K562 (cell line): ENCODE results near the gene ARHGAP28. TPM values are rescaled to one million over a fixed set of nuclear protein-coding genes. Genes with fewer than 3 reads are reported as not detected.

Experiments
- ATAC-seq: fragments of 200-7000 bp; cut with Tn5 transposase; 3 replicates; pipeline ENCODE4 v1.9.1; 2020; ENCODE audit warnings: moderate library complexity
- BruUV-seq: library from RNA; stranded (reverse); fragments of 400-500 nt; replicated peaks from 2 replicates; lab custom pipeline; 2021; lab: Mats Ljungman, UMichigan
- CTCF ChIA-PET: fragments of 300-600 bp; formaldehyde crosslinking; extraction: SDS; loops from one replicate; lab custom pipeline; 2021; ENCODE audit warnings: low intra/inter-chr PET ratio; lab: Yijun Ruan, JAX
- POLR2A ChIA-PET: fragments of 300-600, 350-650 bp; sonication (Branson Sonifier 250); formaldehyde crosslinking; extraction: SDS; loops from one replicate; lab custom pipeline; 2021; ENCODE audit warnings: antibody characterized with exemption, inconsistent platforms; lab: Yijun Ruan, JAX
- DNase-seq, 4 experiments: peaks; one replicate each; pipeline versions ENCODE4 v3.0.0 to v3.0.0-alpha.2; 2011 to 2018; ENCODE audit warnings: low spot score in 3 of 4, mixed read lengths in 3 of 4; ENCODE audit errors: extremely low read depth in 1 of 4
- FAIRE-seq: peaks from 2 replicates; lab custom pipeline; 2011; peaks lifted over from hg19 to GRCh38; lab: Jason Lieb, UNC
- H2AFZ ChIP-seq: 2 replicates; pipeline ENCODE4 v1.6.0; 2011; ENCODE audit warnings: low read depth, low read length, control low read depth, inconsistent platforms
- H3K27ac ChIP-seq: fragments of 200-600 bp; 3 replicates; pipeline ENCODE4 v1.8.0; 2011; ENCODE audit warnings: low read depth, mild to moderate bottlenecking, control low read depth, inconsistent platforms, low read length, moderate library complexity, mixed read lengths; ENCODE audit errors: extremely low read depth
- H3K27me3 ChIP-seq, 2 experiments: fragments of 300-600 bp in 1 of 2; 2 replicates in 1 of 2; 3 replicates in 1 of 2; pipeline versions ENCODE4 v1.6.0 to v1.8.0; 2011; ENCODE audit warnings: inconsistent platforms in 2 of 2, low read length in 2 of 2, mild to moderate bottlenecking in 1 of 2, mixed read lengths in 1 of 2, moderate library complexity in 1 of 2; ENCODE audit not compliant: control insufficient read depth in 2 of 2, insufficient read depth in 2 of 2
- H3K36me3 ChIP-seq: fragments of 300-600 bp; 3 replicates; pipeline ENCODE4 v1.8.0; 2011; ENCODE audit warnings: mild to moderate bottlenecking, low read length, inconsistent platforms; ENCODE audit not compliant: control insufficient read depth, insufficient read depth
- H3K4me1 ChIP-seq, 2 experiments: fragments of 200-600 bp in 1 of 2; replicated peaks in 1 of 2; 2 replicates in 1 of 2; 3 replicates in 1 of 2; pipeline versions ENCODE4 v1.5.1 to v1.8.0; 2011; ENCODE audit warnings: inconsistent platforms in 2 of 2, low read length in 2 of 2, mild to moderate bottlenecking in 1 of 2, mixed read lengths in 1 of 2, moderate library complexity in 1 of 2; ENCODE audit not compliant: control insufficient read depth in 2 of 2, insufficient read depth in 2 of 2
- H3K4me2 ChIP-seq: 2 replicates; pipeline ENCODE4 v1.6.1; 2011; ENCODE audit warnings: low read length, control low read depth, inconsistent platforms, mixed read lengths; ENCODE audit not compliant: insufficient read depth
- H3K4me3 ChIP-seq: fragments of 200-600 bp; sonication (generic), shearing (Covaris generic); 2 replicates; pipeline ENCODE4 v1.5.1; 2016; ENCODE audit warnings: control low read depth, inconsistent platforms
- H3K79me2 ChIP-seq: fragments of 200-600 bp; 3 replicates; pipeline ENCODE4 v1.8.0; 2011; ENCODE audit warnings: low read length, inconsistent platforms; ENCODE audit not compliant: control insufficient read depth, insufficient read depth
- H3K9ac ChIP-seq, 2 experiments: 2 replicates each; pipeline versions ENCODE4 v1.6.0 to v1.6.1; 2011; ENCODE audit warnings: low read depth in 2 of 2, low read length in 2 of 2, control low read depth in 1 of 2, inconsistent platforms in 1 of 2, mild to moderate bottlenecking in 1 of 2, mixed read lengths in 1 of 2; ENCODE audit not compliant: insufficient read depth in 1 of 2
- H3K9me1 ChIP-seq: one replicate; pipeline ENCODE4 v1.6.0; 2011; ENCODE audit warnings: inconsistent platforms, mild to moderate bottlenecking, low read length, moderate library complexity; ENCODE audit not compliant: control insufficient read depth, insufficient read depth
- H3K9me3 ChIP-seq: replicated peaks from 2 replicates; pipeline ENCODE4 v1.5.1; 2011; ENCODE audit warnings: low read depth, low read length, inconsistent platforms; ENCODE audit not compliant: control insufficient read depth, insufficient read depth
- H4K20me1 ChIP-seq: replicated peaks from 2 replicates; pipeline ENCODE4 v1.6.1; 2011; ENCODE audit warnings: low read length, inconsistent platforms, mixed read lengths; ENCODE audit not compliant: control insufficient read depth, insufficient read depth
- EZH2 ChIP-seq: IDR thresholded peaks from 2 replicates; pipeline ENCODE4 v1.6.1; 2012; ENCODE audit warnings: low read depth, mild to moderate bottlenecking, inconsistent platforms, low read length, borderline replicate concordance
- MITF ChIP-seq: IDR thresholded peaks from 2 replicates; pipeline ENCODE4 v1.6.1; 2014; ENCODE audit warnings: antibody characterized with exemption
- NCOA6 ChIP-seq: fragments of 450-650 bp; IDR thresholded peaks from 2 replicates; pipeline ENCODE4 v1.6.1; 2017; ENCODE audit warnings: mild to moderate bottlenecking
- PHF8 ChIP-seq: fragments of 200-600 bp; sonication (generic); IDR thresholded peaks from 2 replicates; pipeline ENCODE4 v1.6.1; 2012; ENCODE audit warnings: mixed run types, mild to moderate bottlenecking, inconsistent platforms, low read length, moderate library complexity, borderline replicate concordance
- POLR2H ChIP-seq: IDR thresholded peaks from 2 replicates; pipeline ENCODE4 v1.6.1; 2016; ENCODE audit warnings: missing genetic modification characterization, low read depth, mild to moderate bottlenecking, control low read depth, missing compliant biosample characterization, moderate library complexity
- PREB ChIP-seq: sonication (generic); formaldehyde crosslinking; IDR thresholded peaks from 2 replicates; pipeline ENCODE4 v1.8.1; 2023; ENCODE audit warnings: mild to moderate bottlenecking, missing genetic modification reagents
- RBFOX2 ChIP-seq: fragments of 200-400 bp; formaldehyde crosslinking; IDR thresholded peaks from 2 replicates; pipeline ENCODE4 v1.6.1; 2017; ENCODE audit warnings: low read depth, mild to moderate bottlenecking, low read length, moderate library complexity
- TAL1 ChIP-seq: fragments of 450-650 bp; IDR thresholded peaks from 2 replicates; pipeline ENCODE4 v1.6.1; 2016; ENCODE audit warnings: mild to moderate bottlenecking
- TRIM24 ChIP-seq, 2 experiments: fragments of 450-650 bp; IDR thresholded peaks; 2 replicates each; pipeline ENCODE4 v1.6.1; 2016
- TRIM25 ChIP-seq: fragments of 450-650 bp; IDR thresholded peaks from 2 replicates; pipeline ENCODE4 v1.7.0; 2016; ENCODE audit warnings: borderline replicate concordance
- ZBTB5 ChIP-seq: fragments of 450-650 bp; IDR thresholded peaks from 2 replicates; pipeline ENCODE4 v1.6.1; 2017; ENCODE audit warnings: antibody characterized with exemption
- ZNF584 ChIP-seq: fragments of 200-800 bp; sonication (Bioruptor generic); IDR thresholded peaks from 2 replicates; pipeline ENCODE4 v1.6.1; 2016; ENCODE audit warnings: low read depth, mild to moderate bottlenecking, missing genetic modification characterization, missing compliant biosample characterization
- ZNF76 ChIP-seq: fragments of 250-450 bp; sonication (Bioruptor Pico); IDR thresholded peaks from 2 replicates; pipeline ENCODE4 v1.4.0; 2020; ENCODE audit warnings: mild to moderate bottlenecking, moderate library complexity, borderline replicate concordance
- WGBS: fragments of 100-300 bp; shearing (Covaris generic); methylation state at CpG from one replicate; pipeline ENCODE4 v1.1.6; 2016; ENCODE audit warnings: low coverage, mixed read lengths; ENCODE audit not compliant: insufficient coverage; ENCODE audit errors: missing lambda C conversion rate; 5-methylcytosine and 5-hydroxymethylcytosine counted together
- in situ Hi-C: fragments of 300-500 bp; cut with MboI; formaldehyde crosslinking; loops from 4 replicates; pipeline ENCODE4 v1.15.0; 2018; ENCODE audit warnings: inconsistent platforms, mixed read lengths
- intact Hi-C: fragments of 100-400 bp; cut with micrococcal nuclease; formaldehyde crosslinking; loops from 2 replicates; pipeline ENCODE4 v1.14.2; 2022
- polyA plus RNA-seq, 8 experiments: library from polyadenylated mRNA; depleted of rRNA in 4 of 8; stranded (reverse) in 5 of 8; unstranded in 3 of 8; fragments of >200 nt; fragmentation: Nextera tagmentation in 2 of 8; fragmentation: Illumina TruSeq in 1 of 8; extraction: Ambion mirVana in 2 of 8; extraction: Trizol in 1 of 8; gene quantifications; 2 replicates each; pipeline versions ENCODE4 v1.2.1 to v1.2.3, GENCODE V29; 2011 to 2014; ENCODE audit warnings: inconsistent platforms in 1 of 8, missing spikeins in 1 of 8
- total RNA-seq, 7 experiments: library from RNA; depleted of rRNA in 6 of 7; stranded (reverse); fragments of >200 nt in 6 of 7; fragmentation: Illumina TruSeq in 2 of 7; extraction: Trizol in 2 of 7; gene quantifications; 2 replicates each; pipeline versions ENCODE4 v1.2.1 to v1.2.3, GENCODE V29; 2011 to 2021; ENCODE audit warnings: low replicate concordance in 1 of 7

ARHGAP28 gene
- total and polyA plus RNA-seq, 9 of the 15 experiments (the other 6 are each of a cell fraction or from before 2014, with no cell fraction given) = 0.93 to 5.9 (median 5.0) TPM

GRCh38 chr18:6940451-6940850 is 210.9 kb downstream of the ARHGAP28 start:
- no peak for DNase-seq
- H3K9ac ChIP-seq = no peak overlapping the region
- ChIA-PET POLR2A (interaction anchor here (0.7 to 1.7 kb wide), 3 partner anchors 11 to 38 kb away, joined by 3 read pairs; no protein-coding TSS in a partner anchor), CTCF (no interaction called here)
- no peak; the same call in 2 of the 3 replicates for ATAC-seq
- no peaks in the 10 kb centered on the region for H3K9me1 ChIP-seq
- no peak overlapping the region for H3K4me3 ChIP-seq
- FAIRE-seq = no peak
- no peaks in the 10 kb centered on the region for H3K9me3 ChIP-seq
- H3K36me3 ChIP-seq = no peaks in the 10 kb centered on the region
- H4K20me1 ChIP-seq = no peaks in the 10 kb centered on the region
- no peaks in the 10 kb centered on the region for H3K79me2 ChIP-seq
- intact Hi-C loops (no loop called here), in situ Hi-C loops (no loop called here)
- H3K27ac ChIP-seq = no peak overlapping the region
- H2AFZ ChIP-seq = no peak overlapping the region
- peaks cover 25 to 35% of the 10 kb centered on the region in 2 experiments for H3K27me3 ChIP-seq
- no peaks in the 10 kb centered on the region for H3K4me1 ChIP-seq
- WGBS = under 1% methylated on average over 9 of the region's 9 CpGs
- BruUV-seq = no TSS peak
- no peak overlapping the region for H3K4me2 ChIP-seq
- TF ChIP-seq EZH2 (no peak), MITF (no peak), PHF8 (no peak), TRIM24 (IDR thresholded peaks at IDR 0.05) (no peak), ZBTB5 (no peak), PREB (no peak), TRIM25 (no peak), RBFOX2 (no peak), ZNF584 (CRISPR knock-in tag) (no peak), POLR2H (no peak), ZNF76 (CRISPR knock-in tag) (no peak), TAL1 (no peak), NCOA6 (no peak)
